Nephron (organoid): Measurements from ENCODE around the gene FAM131C.
"Not testable (repeated sequence)": the region's sequence is repeated elsewhere in the genome, so short reads cannot be mapped to it uniquely, and the experiment has no call there.

Source experiments
- H3K27ac Mint-ChIP-seq, 3 experiments: 2 replicates each; pipeline ENCODE4 v1.8.0; 2020; ENCODE audit warnings: mixed read lengths in 3 of 3, mild to moderate bottlenecking in 2 of 3, moderate library complexity in 1 of 3
- H3K27me3 Mint-ChIP-seq: 2 replicates; pipeline ENCODE4 v1.8.0; 2021; ENCODE audit warnings: low read depth, mild to moderate bottlenecking, moderate library complexity, mixed read lengths
- H3K36me3 Mint-ChIP-seq: 2 replicates; pipeline ENCODE4 v1.8.0; 2020; ENCODE audit warnings: low read depth, mixed read lengths
- H3K4me1 Mint-ChIP-seq: 2 replicates; pipeline ENCODE4 v1.8.0; 2020; ENCODE audit warnings: mixed read lengths
- H3K4me3 Mint-ChIP-seq, 3 experiments: 2 replicates each; pipeline ENCODE4 v1.8.0; 2020; ENCODE audit warnings: mild to moderate bottlenecking in 3 of 3, mixed read lengths in 3 of 3, moderate library complexity in 2 of 3
- H3K9me3 Mint-ChIP-seq: 2 replicates; pipeline ENCODE4 v1.8.0; 2020; ENCODE audit warnings: mixed read lengths
- TF ChIP-seq, protein P1 (sequence below), 3 experiments: fragments of 200-600 bp; sonication (generic); IDR thresholded peaks; one replicate each; pipeline ENCODE4 v1.5.0; 2021; ENCODE audit warnings: antibody characterized with exemption in 3 of 3; ENCODE audit not compliant: unreplicated experiment in 3 of 3

The FAM131C gene

DNA sequence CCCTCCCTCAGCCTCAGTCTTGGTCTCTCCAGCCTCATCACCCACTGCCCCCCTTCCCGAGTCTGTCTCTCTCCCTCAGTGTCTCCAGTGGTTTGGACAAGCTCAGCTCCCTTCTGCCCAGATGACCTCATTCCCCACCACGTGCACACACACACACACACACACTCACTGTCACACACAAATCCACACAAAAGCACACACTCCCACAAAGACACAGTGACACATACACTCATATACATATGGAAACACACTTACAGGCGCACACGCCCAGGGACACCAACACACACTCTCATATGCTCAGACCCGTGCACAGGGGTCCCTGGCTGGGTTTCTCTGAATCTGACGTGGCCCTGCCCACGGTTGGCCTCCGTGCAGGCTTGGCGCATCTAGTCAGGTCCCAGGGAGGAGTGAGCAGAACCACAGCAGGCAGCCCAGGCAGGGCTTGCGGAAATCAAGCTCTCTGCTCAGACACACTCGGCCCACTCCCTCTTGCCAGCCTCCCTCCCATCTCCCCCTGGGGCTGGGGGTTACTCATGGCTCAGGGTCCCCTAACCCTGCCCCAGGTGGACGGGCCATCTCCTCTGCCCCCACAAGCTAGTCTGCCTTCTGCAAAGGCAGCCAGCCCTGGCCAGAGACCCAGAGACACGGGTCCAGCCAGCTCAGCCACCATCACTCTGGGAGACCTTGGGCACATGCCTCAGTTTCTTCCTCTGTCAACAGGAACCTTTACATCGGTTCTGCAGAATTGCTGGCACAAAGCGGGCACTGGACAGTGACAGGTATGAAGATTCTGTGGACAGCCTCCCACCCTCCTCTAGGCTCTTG, 38.5 kb upstream of the FAM131C start:
- H3K4me3 Mint-ChIP-seq, result peak overlapping the region in 1 of 3 experiments; percentile 0
- TF ChIP-seq, protein P1, sequence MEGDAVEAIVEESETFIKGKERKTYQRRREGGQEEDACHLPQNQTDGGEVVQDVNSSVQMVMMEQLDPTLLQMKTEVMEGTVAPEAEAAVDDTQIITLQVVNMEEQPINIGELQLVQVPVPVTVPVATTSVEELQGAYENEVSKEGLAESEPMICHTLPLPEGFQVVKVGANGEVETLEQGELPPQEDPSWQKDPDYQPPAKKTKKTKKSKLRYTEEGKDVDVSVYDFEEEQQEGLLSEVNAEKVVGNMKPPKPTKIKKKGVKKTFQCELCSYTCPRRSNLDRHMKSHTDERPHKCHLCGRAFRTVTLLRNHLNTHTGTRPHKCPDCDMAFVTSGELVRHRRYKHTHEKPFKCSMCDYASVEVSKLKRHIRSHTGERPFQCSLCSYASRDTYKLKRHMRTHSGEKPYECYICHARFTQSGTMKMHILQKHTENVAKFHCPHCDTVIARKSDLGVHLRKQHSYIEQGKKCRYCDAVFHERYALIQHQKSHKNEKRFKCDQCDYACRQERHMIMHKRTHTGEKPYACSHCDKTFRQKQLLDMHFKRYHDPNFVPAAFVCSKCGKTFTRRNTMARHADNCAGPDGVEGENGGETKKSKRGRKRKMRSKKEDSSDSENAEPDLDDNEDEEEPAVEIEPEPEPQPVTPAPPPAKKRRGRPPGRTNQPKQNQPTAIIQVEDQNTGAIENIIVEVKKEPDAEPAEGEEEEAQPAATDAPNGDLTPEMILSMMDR (IDR thresholded peaks at IDR 0.05; ENCODE audit: unreplicated experiment in 3 of 3), result no peak
- H3K4me1 Mint-ChIP-seq, result peaks cover 26% of the 10 kb centered on the region
- H3K36me3 Mint-ChIP-seq, result no peaks in the 10 kb centered on the region
- peaks cover 3% of the 10 kb centered on the region for H3K9me3 Mint-ChIP-seq
- peak overlapping the region; percentile 68 to 86 (median 80) for H3K27ac Mint-ChIP-seq
- H3K27me3 Mint-ChIP-seq, result no peaks in the 10 kb centered on the region

DNA sequence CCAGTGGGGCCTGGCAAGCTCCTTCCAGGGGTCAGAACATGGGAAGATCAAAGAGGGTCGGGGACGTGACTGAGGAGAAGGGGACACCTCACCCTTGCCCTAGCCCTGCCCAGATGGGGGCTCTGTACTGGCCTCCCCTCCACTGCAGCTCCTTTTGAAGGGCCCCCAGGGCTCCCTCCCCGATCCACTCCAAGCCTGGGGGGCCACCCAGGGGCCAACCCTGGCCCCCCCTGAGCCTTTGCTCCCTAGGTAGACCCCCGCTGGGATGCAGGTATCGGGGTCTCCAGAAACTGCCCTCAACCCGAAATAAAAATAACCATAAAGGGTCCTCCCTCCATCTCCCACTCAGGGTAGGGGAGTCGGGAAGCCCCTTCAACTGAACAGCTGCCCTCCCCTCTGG, 37.4 kb upstream of the FAM131C start:
- Mint-ChIP-seq H3K4me3 (no peak overlapping the region), H3K4me1 (peaks cover 21% of the 10 kb centered on the region), H3K36me3 (no peaks in the 10 kb centered on the region), H3K27me3 (no peaks in the 10 kb centered on the region), H3K9me3 (peaks cover 3% of the 10 kb centered on the region), H3K27ac (peak overlapping the region; percentile 28 to 80 (median 68))
- TF ChIP-seq, protein P1 (IDR thresholded peaks at IDR 0.05; ENCODE audit: unreplicated experiment in 3 of 3), result no peak

DNA sequence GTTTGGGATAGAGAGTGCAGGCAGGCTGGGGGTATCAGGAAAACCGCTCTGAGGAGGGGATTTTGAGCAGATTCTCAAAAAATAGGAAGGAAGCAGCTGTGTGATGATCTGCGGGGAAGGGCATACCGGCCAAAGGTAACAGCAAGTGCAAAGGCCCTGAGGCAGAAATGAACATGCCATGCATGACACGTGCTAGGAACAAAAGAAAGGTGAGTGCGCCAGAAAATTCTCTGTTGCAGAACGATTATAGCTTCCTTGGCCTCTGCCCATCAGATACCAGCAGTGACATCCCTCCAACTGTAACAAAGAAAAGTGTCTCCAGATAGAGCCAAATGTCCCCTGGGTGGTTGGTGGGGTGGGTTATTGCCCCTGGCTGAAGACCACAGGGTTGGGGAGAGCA, 37.0 kb upstream of the FAM131C start:
- peak overlapping the region in 2 of 3 experiments; percentile 28 to 42 for H3K27ac Mint-ChIP-seq
- H3K4me3 Mint-ChIP-seq, result no peak overlapping the region
- H3K36me3 Mint-ChIP-seq, result no peaks in the 10 kb centered on the region
- H3K9me3 Mint-ChIP-seq, result peaks cover 3% of the 10 kb centered on the region
- TF ChIP-seq, protein P1 (IDR thresholded peaks at IDR 0.05; ENCODE audit: unreplicated experiment in 3 of 3), result no peak
- H3K27me3 Mint-ChIP-seq, result no peaks in the 10 kb centered on the region
- H3K4me1 Mint-ChIP-seq, result peaks cover 21% of the 10 kb centered on the region

DNA sequence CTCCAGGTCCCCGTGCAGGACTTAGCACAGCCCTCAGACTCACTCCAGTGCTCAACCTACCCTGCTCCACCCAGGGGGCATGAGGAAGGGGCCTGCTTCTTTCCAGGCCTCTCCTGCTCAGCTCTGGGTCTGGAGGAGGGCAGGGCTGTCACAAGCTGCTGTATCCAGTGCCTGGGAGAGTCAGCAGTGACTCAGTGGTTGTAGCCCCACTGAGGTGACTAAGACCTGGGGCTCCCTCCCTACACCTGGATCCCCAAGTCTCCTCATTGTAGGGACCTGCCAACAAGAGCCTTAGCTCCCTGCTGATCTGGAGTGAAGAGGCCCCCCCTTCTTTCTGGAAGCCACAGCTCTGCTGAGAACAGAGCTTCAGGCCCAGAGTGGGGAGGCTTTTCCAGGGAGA, 36.1 kb upstream of the FAM131C start:
- Mint-ChIP-seq H3K27me3 (no peaks in the 10 kb centered on the region), H3K36me3 (no peaks in the 10 kb centered on the region), H3K4me3 (no peak overlapping the region), H3K4me1 (peaks cover 21% of the 10 kb centered on the region), H3K9me3 (peaks cover 3% of the 10 kb centered on the region), H3K27ac (no peak overlapping the region)
- TF ChIP-seq, protein P1 (IDR thresholded peaks at IDR 0.05; ENCODE audit: unreplicated experiment in 3 of 3), result no peak

- not testable (repeated sequence) for H3K36me3 Mint-ChIP-seq, H3K4me3 Mint-ChIP-seq, H3K9me3 Mint-ChIP-seq, H3K27me3 Mint-ChIP-seq
- peaks cover 21% of the 10 kb centered on the region for H3K4me1 Mint-ChIP-seq
- peak overlapping the region; percentile 22 to 59 (median 50) for H3K27ac Mint-ChIP-seq
These were observed 33.6 kb upstream of the FAM131C start for GRCh38 chr1:16107039-16107438.

DNA sequence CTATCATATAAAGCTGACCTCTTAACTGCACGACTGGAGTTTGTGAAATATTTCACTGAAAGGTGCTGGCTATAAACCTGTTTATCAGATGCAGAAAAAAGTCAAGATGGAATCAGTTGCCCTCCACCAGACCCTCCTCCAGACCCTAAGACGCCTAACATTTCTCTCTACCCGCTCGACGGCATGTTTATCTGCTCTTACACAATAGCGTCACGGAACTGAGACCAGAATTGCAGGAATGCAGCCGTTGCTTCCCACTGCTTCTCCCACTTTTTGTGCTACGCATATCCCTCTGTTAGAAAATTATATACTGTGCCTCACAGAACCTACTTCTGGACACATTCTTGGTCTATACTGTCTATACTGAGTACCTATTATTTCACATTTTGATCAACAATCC, 28.2 kb upstream of the FAM131C start:
- H3K9me3 Mint-ChIP-seq, result peaks cover 8% of the 10 kb centered on the region
- no peak overlapping the region for H3K4me3 Mint-ChIP-seq
- no peaks in the 10 kb centered on the region for H3K4me1 Mint-ChIP-seq
- peak overlapping the region in 2 of 3 experiments; percentile 4 to 49 for H3K27ac Mint-ChIP-seq
- no peaks in the 10 kb centered on the region for H3K36me3 Mint-ChIP-seq
- peaks cover 18% of the 10 kb centered on the region for H3K27me3 Mint-ChIP-seq
- TF ChIP-seq, protein P1 (IDR thresholded peaks at IDR 0.05; ENCODE audit: unreplicated experiment in 3 of 3), result no peak
